Glutamatergic neuron (in vitro differentiated cells): ENCODE measurements around the gene AUTS2. TPM values are rescaled to one million over a fixed set of nuclear protein-coding genes. Genes with fewer than 3 reads are reported as not detected.

Source experiments
- DNase-seq: peaks from one replicate; pipeline ENCODE4 v3.0.0; 2022
- H3K27ac Mint-ChIP-seq: one replicate; pipeline ENCODE4 v1.8.0; 2020; ENCODE audit warnings: mild to moderate bottlenecking, mixed read lengths, inconsistent platforms; ENCODE audit not compliant: unreplicated experiment
- H3K27me3 Mint-ChIP-seq: one replicate; pipeline ENCODE4 v1.8.0; 2020; ENCODE audit warnings: mild to moderate bottlenecking, moderate library complexity, mixed read lengths, inconsistent platforms; ENCODE audit not compliant: unreplicated experiment
- H3K36me3 Mint-ChIP-seq: one replicate; pipeline ENCODE4 v1.8.0; 2020; ENCODE audit warnings: mild to moderate bottlenecking, mixed read lengths, inconsistent platforms; ENCODE audit not compliant: unreplicated experiment
- H3K4me1 Mint-ChIP-seq: one replicate; pipeline ENCODE4 v1.8.0; 2020; ENCODE audit warnings: mild to moderate bottlenecking, low read depth, mixed read lengths, inconsistent platforms; ENCODE audit not compliant: unreplicated experiment
- H3K4me3 Mint-ChIP-seq: one replicate; pipeline ENCODE4 v1.8.0; 2020; ENCODE audit warnings: mild to moderate bottlenecking, mixed read lengths, inconsistent platforms; ENCODE audit not compliant: unreplicated experiment
- H3K9me3 Mint-ChIP-seq: one replicate; pipeline ENCODE4 v1.8.0; 2020; ENCODE audit warnings: mild to moderate bottlenecking, moderate library complexity, mixed read lengths, inconsistent platforms; ENCODE audit not compliant: unreplicated experiment
- total RNA-seq: library from RNA; stranded (reverse); fragmentation: NEBNext Ultra II Directional; extraction: Animal tissue kit (Norgen Biotek cat#: 25700); gene quantifications from one replicate; pipeline ENCODE4 v1.2.1, GENCODE V29; 2021; ENCODE audit not compliant: unreplicated experiment
- TF ChIP-seq, protein P1 (sequence below): fragments of 200-600 bp; sonication (generic); IDR thresholded peaks from one replicate; pipeline ENCODE4 v1.5.0; 2021; ENCODE audit not compliant: partially characterized antibody, unreplicated experiment

AUTS2 gene
- total RNA-seq, 1 donor from 2014 or later: 300 TPM

DNA sequence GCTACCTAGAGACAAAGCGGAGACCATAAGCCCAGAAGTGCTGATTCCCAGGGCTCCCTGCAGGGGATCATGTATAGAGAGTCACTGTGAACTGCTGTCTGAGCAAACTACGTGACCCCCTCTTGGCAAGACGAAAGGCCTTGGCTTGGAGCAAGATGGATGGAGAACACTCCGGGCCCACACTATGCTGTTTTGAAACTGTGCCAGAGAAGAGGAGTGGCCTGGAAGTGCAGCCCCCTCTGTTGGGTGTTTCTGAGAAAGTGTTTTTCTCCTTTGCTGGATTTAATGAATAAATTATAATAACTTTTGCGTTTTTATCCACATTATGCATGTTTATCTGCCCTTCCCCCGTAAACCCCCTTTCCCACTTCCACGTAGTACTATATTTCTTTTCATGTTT lies 894.4 kb downstream of the AUTS2 start:
- peaks cover 8% of the 10 kb centered on the region for H3K9me3 Mint-ChIP-seq
- TF ChIP-seq, protein P1, sequence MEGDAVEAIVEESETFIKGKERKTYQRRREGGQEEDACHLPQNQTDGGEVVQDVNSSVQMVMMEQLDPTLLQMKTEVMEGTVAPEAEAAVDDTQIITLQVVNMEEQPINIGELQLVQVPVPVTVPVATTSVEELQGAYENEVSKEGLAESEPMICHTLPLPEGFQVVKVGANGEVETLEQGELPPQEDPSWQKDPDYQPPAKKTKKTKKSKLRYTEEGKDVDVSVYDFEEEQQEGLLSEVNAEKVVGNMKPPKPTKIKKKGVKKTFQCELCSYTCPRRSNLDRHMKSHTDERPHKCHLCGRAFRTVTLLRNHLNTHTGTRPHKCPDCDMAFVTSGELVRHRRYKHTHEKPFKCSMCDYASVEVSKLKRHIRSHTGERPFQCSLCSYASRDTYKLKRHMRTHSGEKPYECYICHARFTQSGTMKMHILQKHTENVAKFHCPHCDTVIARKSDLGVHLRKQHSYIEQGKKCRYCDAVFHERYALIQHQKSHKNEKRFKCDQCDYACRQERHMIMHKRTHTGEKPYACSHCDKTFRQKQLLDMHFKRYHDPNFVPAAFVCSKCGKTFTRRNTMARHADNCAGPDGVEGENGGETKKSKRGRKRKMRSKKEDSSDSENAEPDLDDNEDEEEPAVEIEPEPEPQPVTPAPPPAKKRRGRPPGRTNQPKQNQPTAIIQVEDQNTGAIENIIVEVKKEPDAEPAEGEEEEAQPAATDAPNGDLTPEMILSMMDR: no peak
- H3K4me3 Mint-ChIP-seq: no peak overlapping the region
- H3K27me3 Mint-ChIP-seq: peaks cover 1% of the 10 kb centered on the region
- no peak overlapping the region for H3K27ac Mint-ChIP-seq
- DNase-seq: no peak
- H3K4me1 Mint-ChIP-seq: peaks cover 14% of the 10 kb centered on the region
- peaks cover 5% of the 10 kb centered on the region for H3K36me3 Mint-ChIP-seq

DNA sequence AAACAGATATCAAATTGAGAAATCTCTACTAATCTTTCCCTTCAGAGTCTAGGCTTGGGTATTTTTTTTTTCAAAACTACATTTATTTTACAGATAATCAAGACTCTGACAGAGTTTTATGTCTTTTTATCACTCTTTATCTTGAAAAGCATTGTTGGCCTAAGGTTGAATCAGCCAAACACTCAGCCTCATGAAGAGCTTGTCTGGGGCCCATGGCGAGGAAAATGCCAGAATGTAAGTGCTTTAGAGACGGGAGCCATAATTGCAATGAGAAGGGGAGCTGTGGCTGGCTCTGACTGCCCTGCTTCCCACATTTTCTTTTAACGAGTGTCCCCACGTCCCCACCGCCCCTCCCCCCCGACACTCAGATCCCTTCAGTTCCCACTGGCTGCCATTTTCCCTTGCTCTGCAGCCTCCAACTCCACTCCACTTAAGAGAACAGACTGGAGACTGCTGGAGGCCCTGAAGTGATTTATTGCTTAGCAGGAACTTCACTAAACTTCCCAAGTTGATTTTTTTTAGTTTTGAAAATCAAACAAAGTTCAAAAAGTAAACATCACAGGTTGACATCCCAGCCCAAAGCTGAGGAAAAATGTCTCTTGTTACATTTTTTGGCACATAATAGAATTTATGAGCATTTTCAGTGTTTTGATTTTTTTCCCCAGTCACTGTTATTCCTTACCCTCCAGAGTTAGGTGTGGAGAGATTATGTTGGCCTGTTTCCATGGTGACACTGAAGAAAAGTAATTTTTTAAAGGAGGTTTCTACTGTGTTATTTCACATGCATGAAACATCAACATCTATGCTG lies 896.2 kb downstream of the AUTS2 start:
- Mint-ChIP-seq H3K9me3 (no peaks in the 10 kb centered on the region), H3K27ac (no peak overlapping the region)
- DNase-seq: no peak

DNA sequence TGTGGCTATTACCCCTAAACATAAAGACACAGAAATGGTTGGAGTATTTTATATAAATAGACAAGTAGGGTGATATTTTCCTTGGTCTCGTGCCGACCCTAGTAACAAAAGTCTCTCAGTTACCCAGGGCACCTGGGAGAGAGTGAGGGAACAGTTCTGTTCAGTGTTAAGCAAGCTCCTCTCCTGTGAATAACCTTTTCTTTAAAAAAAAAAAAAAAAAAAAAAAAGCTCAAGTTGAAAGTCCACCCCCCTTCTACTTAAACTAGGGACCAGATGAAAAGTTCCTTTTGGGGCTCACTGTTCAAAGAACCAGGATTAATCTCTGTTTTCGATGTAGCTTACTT lies 896.7 kb downstream of the AUTS2 start:
- peaks cover 3% of the 10 kb centered on the region for H3K36me3 Mint-ChIP-seq
- no peaks in the 10 kb centered on the region for H3K4me1 Mint-ChIP-seq
- TF ChIP-seq, protein P1: no peak
- H3K4me3 Mint-ChIP-seq: no peak overlapping the region
- no peaks in the 10 kb centered on the region for H3K9me3 Mint-ChIP-seq
- H3K27ac Mint-ChIP-seq: no peak overlapping the region
- DNase-seq: no peak
- H3K27me3 Mint-ChIP-seq: peaks cover under 1% of the 10 kb centered on the region

More for the DNA sequence above, 896.2 kb downstream of the AUTS2 start:
- H3K27me3 Mint-ChIP-seq: no peaks in the 10 kb centered on the region
- H3K4me3 Mint-ChIP-seq: no peak overlapping the region
- H3K4me1 Mint-ChIP-seq: peaks cover under 1% of the 10 kb centered on the region
- H3K36me3 Mint-ChIP-seq: peaks cover 5% of the 10 kb centered on the region
- TF ChIP-seq, protein P1: no peak

DNA sequence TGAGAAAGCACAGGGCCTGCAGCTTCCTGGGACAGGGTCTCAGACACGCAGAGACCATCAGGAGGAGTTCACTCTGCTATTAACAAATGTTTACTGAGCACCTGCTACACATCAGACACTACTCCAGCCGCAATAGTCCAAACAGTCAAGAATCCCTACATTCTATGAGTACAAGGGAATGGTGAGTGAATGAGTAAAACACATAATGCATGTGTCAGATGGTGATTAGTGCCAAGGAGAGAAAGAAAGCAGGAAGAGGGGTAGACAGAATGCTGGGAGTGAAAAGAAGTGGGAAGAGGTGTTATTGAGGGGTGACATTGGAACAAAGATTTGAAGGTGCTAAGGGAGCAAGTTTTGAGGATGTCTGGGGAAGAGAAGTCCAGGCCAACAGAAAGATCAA lies 899.5 kb downstream of the AUTS2 start:
- Mint-ChIP-seq H3K27me3 (peaks cover 4% of the 10 kb centered on the region), H3K9me3 (peaks cover 2% of the 10 kb centered on the region), H3K36me3 (no peaks in the 10 kb centered on the region), H3K27ac (no peak overlapping the region), H3K4me1 (peaks cover 5% of the 10 kb centered on the region), H3K4me3 (no peak overlapping the region)
- no peak for DNase-seq
- TF ChIP-seq, protein P1: no peak

DNA sequence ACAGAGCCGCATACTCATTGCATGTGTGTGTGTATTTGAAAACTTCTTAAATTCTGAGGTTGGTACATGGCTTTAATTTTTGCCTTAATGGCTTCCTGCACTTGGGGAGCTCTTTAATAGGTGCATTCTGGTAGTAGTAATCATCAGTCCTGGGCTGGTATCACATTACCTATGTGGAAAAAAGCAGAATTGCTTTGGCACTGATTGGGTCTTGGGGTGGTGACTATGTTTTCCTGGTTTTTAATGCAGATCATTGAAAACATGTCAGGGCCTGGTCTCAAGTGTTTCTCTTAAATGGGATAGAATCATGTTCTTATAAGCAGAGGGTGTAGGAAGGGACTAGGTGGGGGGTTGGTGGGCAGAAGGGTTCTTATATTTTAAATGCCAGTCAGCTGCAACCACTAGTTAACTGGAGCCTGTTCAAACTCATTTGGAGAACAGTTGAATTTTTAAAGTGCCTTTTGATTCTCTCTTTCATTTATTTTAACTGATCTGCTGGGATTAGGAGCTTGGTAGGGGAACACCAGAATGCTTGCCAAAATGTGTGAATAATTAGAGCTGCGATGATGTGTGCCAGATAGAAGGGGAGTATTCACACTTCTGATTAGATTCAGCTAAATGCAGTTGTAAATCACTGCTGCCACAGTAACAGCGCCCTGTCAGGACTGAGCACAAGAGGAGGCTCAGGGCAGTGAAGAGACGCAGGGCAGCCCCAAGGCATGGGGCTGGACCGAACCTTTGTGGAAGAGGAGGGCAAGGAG lies 900.1 kb downstream of the AUTS2 start:
- Mint-ChIP-seq H3K4me3 (no peak overlapping the region), H3K27ac (no peak overlapping the region), H3K9me3 (peaks cover 2% of the 10 kb centered on the region), H3K4me1 (peaks cover 5% of the 10 kb centered on the region), H3K27me3 (peaks cover 4% of the 10 kb centered on the region), H3K36me3 (no peaks in the 10 kb centered on the region)
- TF ChIP-seq, protein P1: no peak
- DNase-seq: no peak
